Ovary (tissue), 9 donors: ENCODE measurements around the gene KRTAP9-6. TPM values are rescaled to one million over a fixed set of nuclear protein-coding genes. Genes with fewer than 3 reads are reported as not detected.

Experiments used
- DNase-seq, 5 donors: peaks; one replicate each; pipeline ENCODE4 v3.0.0-alpha.2; 2019 to 2020
- H3K27ac ChIP-seq, 2 donors: fragments of 200-600 bp; one replicate each; pipeline versions ENCODE4 v1.5.1 to v1.8.0; 2019 to 2022
- H3K27me3 ChIP-seq: fragments of 200-600 bp; one replicate; pipeline ENCODE4 v1.8.0; 2022
- H3K36me3 ChIP-seq: fragments of 200-600 bp; sonication (generic); one replicate; pipeline ENCODE4 v1.5.1; 2019
- H3K4me1 ChIP-seq: one replicate; pipeline ENCODE4 v1.8.1; 2013; ENCODE audit warnings: mild to moderate bottlenecking, moderate library complexity; ENCODE audit not compliant: insufficient read depth
- H3K4me3 ChIP-seq: fragments of 200-600 bp; sonication (generic); one replicate; pipeline ENCODE4 v1.5.1; 2017
- H3K9me3 ChIP-seq, 2 donors: fragments of 200-600 bp in 1 of 2; sonication (generic) in 1 of 2; one replicate each; pipeline versions ENCODE4 v1.5.1 to v1.8.1; 2013 to 2019; ENCODE audit warnings: mild to moderate bottlenecking in 1 of 2, moderate library complexity in 1 of 2
- CTCF ChIP-seq, 3 donors: fragments of 450-650 bp in 2 of 3; fragments of 200-600 bp in 1 of 3; IDR thresholded peaks; one replicate each; pipeline versions ENCODE4 v1.5.1 to v1.8.0; 2016 to 2022; ENCODE audit warnings: antibody characterized with exemption in 3 of 3, mild to moderate bottlenecking in 1 of 3
- EP300 ChIP-seq: sonication (generic); formaldehyde crosslinking; IDR thresholded peaks from one replicate; pipeline ENCODE4 v1.6.1; 2017; ENCODE audit warnings: antibody characterized with exemption
- POLR2A ChIP-seq: fragments of 450-650 bp; IDR thresholded peaks from one replicate; pipeline ENCODE4 v1.6.1; 2017; ENCODE audit warnings: antibody characterized with exemption, mild to moderate bottlenecking, moderate library complexity
- WGBS, 3 donors: extraction: QIAGEN DNeasy Blood & Tissue Kit in 1 of 3; methylation state at CpG; one replicate each; pipeline versions ENCODE4 v1.1.5 to v1.1.7; 2013 to 2017; 5-methylcytosine and 5-hydroxymethylcytosine counted together
- intact Hi-C, 4 donors: fragments of 100-400 bp; cut with DNase I; formaldehyde crosslinking; loops; one replicate each; pipeline versions ENCODE4 v1.11.0 to v1.15.1; 2022 to 2023
- polyA plus RNA-seq, 2 donors: library from polyadenylated mRNA; stranded (reverse); fragments of 200-250 nt in 1 of 2; fragments of 350-450 nt in 1 of 2; fragmentation: Illumina TruSeq in 1 of 2; extraction: RNeasy Lipid Tissue Mini Kit (QIAGEN cat#74804) in 1 of 2; gene quantifications; one replicate each; pipeline ENCODE4 v1.2.3, GENCODE V29; 2013 to 2014
- total RNA-seq, 7 donors: library from RNA; depleted of rRNA in 2 of 7; stranded (reverse); fragments of >200 nt in 2 of 7; fragmentation: NEBNext Ultra II Directional in 3 of 7; extraction: Animal tissue kit (Norgen Biotek cat#: 25700) in 3 of 7; gene quantifications; one replicate each; pipeline versions ENCODE4 v1.1.0 to v1.2.4, GENCODE V29; 2016 to 2023
- donor health status: DM: no; HTN: no; CAD: no; lungs with moderate emphysema.
- donor health status: DM: no; HTN: no; CAD: no.
- donor health status: Bipolar disorder and iron deficiency.
- donor health status: DM: yes; HTN: yes; CAD: no.
- donor health status: DM: no; HTN: no; CAD: no.
- donor health status: DM: yes; HTN: yes; CAD: no.

Gene KRTAP9-6
- total and polyA plus RNA-seq, 9 donors, result not detected

- no peaks in the 10 kb centered on the region for H3K36me3 ChIP-seq
- intact Hi-C loops, result no loop called here
- WGBS, 3 donors, result 71 to 75% (median 73%) methylated on average over 11 of the region's 11 CpGs
- H3K4me3 ChIP-seq, result no peak within 1 kb of the TSS
- DNase-seq, result no peak
- no peaks in the 10 kb centered on the region for H3K9me3 ChIP-seq
- no peaks in the 10 kb centered on the region for H3K27me3 ChIP-seq
- no peak within 1 kb of the TSS for H3K27ac ChIP-seq
- TF ChIP-seq POLR2A (no peak), EP300 (no peak), CTCF (IDR thresholded peaks at IDR 0.05) (no peak)
- no peaks in the 10 kb centered on the region for H3K4me1 ChIP-seq
Observed at GRCh38 chr17:41301916-41302901, 37.0 kb downstream of the KRTAP9-6 start, which contains the start of gene KRTAP29-1. Gene KRTAP29-1 (minus strand): TSS chr17:41302851. CDS start chr17:41302851, 0 bp downstream.

DNA sequence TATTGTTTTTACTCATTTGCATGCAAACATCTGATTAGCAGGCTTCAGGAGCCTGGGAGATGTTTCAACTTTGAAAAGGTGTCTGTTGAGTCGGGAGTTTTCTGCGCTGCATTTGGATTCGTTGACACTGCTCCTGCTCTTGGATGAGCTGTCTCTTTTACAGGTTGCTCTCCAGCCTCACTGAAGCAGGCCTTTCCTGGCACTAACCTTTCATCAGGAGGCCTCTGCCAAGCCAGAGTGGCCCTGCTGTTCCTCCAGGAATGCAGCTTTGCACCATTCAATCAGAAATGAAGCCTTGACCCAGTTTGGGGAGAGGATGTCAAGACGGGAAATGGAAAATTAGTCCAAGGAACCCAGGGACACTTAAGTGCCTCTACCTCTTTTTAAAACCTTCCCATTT lies 37.8 kb downstream of the KRTAP9-6 start:
- no peak for DNase-seq
- H3K9me3 ChIP-seq, result no peaks in the 10 kb centered on the region
- H3K27ac ChIP-seq, result no peak overlapping the region
- no peak for TF ChIP-seq CTCF (IDR thresholded peaks at IDR 0.05)
- TF ChIP-seq EP300, result no peak
- no peak for TF ChIP-seq POLR2A
- WGBS, 3 donors, result 81 to 85% (median 85%) methylated on average over 4 of the region's 4 CpGs
- intact Hi-C loops, result no loop called here
- H3K27me3 ChIP-seq, result no peaks in the 10 kb centered on the region
- no peaks in the 10 kb centered on the region for H3K36me3 ChIP-seq
- H3K4me3 ChIP-seq, result no peak overlapping the region
- H3K4me1 ChIP-seq, result no peaks in the 10 kb centered on the region

- Histone ChIP-seq H3K27me3 (no peaks in the 10 kb centered on the region), H3K27ac (no peak overlapping the region), H3K9me3 (no peaks in the 10 kb centered on the region), H3K4me3 (no peak overlapping the region), H3K4me1 (no peaks in the 10 kb centered on the region), H3K36me3 (no peaks in the 10 kb centered on the region)
- DNase-seq, result no peak
- intact Hi-C loops, result no loop called here
- TF ChIP-seq EP300 (no peak), CTCF (IDR thresholded peaks at IDR 0.05) (no peak), POLR2A (no peak)
- 86 to 89% (median 87%) methylated on average over 12 of the region's 12 CpGs for WGBS, 3 donors
Observed at GRCh38 chr17:41304091-41304490, 38.9 kb downstream of the KRTAP9-6 start.

DNA sequence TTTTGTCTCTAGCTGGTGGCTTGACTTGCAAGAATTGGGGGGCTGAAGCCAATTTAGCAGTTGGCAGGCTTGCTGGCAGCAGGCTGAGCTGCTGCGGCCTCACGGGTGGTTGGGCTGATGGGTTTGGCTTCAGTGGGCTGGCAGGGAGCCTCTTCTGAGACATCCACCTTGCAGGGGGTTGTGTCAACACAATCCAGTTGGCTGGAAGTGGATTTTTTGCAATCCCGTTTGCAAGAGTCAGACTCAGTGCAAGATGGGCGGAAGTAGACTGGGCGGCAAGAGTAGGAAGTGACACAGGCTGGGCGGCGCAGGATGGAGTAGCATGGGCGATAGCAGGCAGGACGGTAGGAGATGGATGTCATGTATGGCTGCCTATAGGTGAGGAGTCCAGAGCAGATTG lies 42.5 kb downstream of the KRTAP9-6 start:
- DNase-seq, result no peak
- TF ChIP-seq CTCF (IDR thresholded peaks at IDR 0.05), result no peak
- TF ChIP-seq POLR2A, result no peak
- no peak for TF ChIP-seq EP300
- no peaks in the 10 kb centered on the region for H3K27me3 ChIP-seq
- no peak overlapping the region for H3K4me3 ChIP-seq
- intact Hi-C loops, result no loop called here
- H3K9me3 ChIP-seq, result no peaks in the 10 kb centered on the region
- no peaks in the 10 kb centered on the region for H3K4me1 ChIP-seq
- WGBS, 3 donors, result 81 to 90% (median 84%) methylated on average over 9 of the region's 9 CpGs
- no peak overlapping the region for H3K27ac ChIP-seq
- no peaks in the 10 kb centered on the region for H3K36me3 ChIP-seq
